Measurements from ENCODE around the gene ATN1. TPM values are rescaled to one million over a fixed set of nuclear protein-coding genes. Genes with fewer than 3 reads are reported as not detected.

The ATN1 gene
- total RNA-seq, 1 donor: 16.4 TPM

- DNase-seq (ENCODE audit: low read depth): no peak
- H3K4me3 ChIP-seq (ENCODE audit: low read depth, low read length): no peak overlapping the region
- TF ChIP-seq CTCF (IDR thresholded peaks at IDR 0.05; ENCODE audit: insufficient read depth, low read depth, low read length): no peak
These were observed 21.3 kb downstream of the ATN1 start for GRCh38 chr12:6948873-6949594.

- DNase-seq (ENCODE audit: low read depth): no peak
These were observed 22.6 kb downstream of the ATN1 start for GRCh38 chr12:6950401-6950801.

GRCh38 chr12:6950811-6951540 is 23.2 kb downstream of the ATN1 start, which contains the start of gene PTPN6:
PTPN6 (plus strand) TSS chr12:6951356; CDS start chr12:6951513, 157 bp downstream.
- no peak for TF ChIP-seq CTCF (IDR thresholded peaks at IDR 0.05; ENCODE audit: insufficient read depth, low read depth, low read length)
- DNase-seq (ENCODE audit: low read depth): no peak
- no peak within 1 kb of the TSS for H3K4me3 ChIP-seq (ENCODE audit: low read depth, low read length)

More at GRCh38 chr12:6950401-6950801, 22.6 kb downstream of the ATN1 start:
- H3K4me3 ChIP-seq (ENCODE audit: low read depth, low read length): no peak overlapping the region
- TF ChIP-seq CTCF (IDR thresholded peaks at IDR 0.05; ENCODE audit: insufficient read depth, low read depth, low read length): peak; percentile 33

- no peak for DNase-seq (ENCODE audit: low read depth)
- no peak overlapping the region for H3K4me3 ChIP-seq (ENCODE audit: low read depth, low read length)
- no peak for TF ChIP-seq CTCF (IDR thresholded peaks at IDR 0.05; ENCODE audit: insufficient read depth, low read depth, low read length)
These were observed 23.9 kb downstream of the ATN1 start for GRCh38 chr12:6951551-6952120.

GRCh38 chr12:6952121-6952862 is 24.5 kb downstream of the ATN1 start:
- DNase-seq (ENCODE audit: low read depth): no peak
- TF ChIP-seq CTCF (IDR thresholded peaks at IDR 0.05; ENCODE audit: insufficient read depth, low read depth, low read length): no peak
- no peak overlapping the region for H3K4me3 ChIP-seq (ENCODE audit: low read depth, low read length)

- no peak overlapping the region for H3K4me3 ChIP-seq (ENCODE audit: low read depth, low read length)
- DNase-seq (ENCODE audit: low read depth): no peak
- no peak for TF ChIP-seq CTCF (IDR thresholded peaks at IDR 0.05; ENCODE audit: insufficient read depth, low read depth, low read length)
These were observed 25.2 kb downstream of the ATN1 start for GRCh38 chr12:6952863-6953441.
